BE2C (cell line): ENCODE data around the gene DGKH.

Experiments
- DNase-seq: peaks from one replicate; pipeline ENCODE4 v3.0.0-alpha.2; 2020
- H3K27me3 ChIP-seq: fragments of 250-450 bp; sonication (Bioruptor Pico); 2 replicates; pipeline ENCODE4 v1.5.1; 2020; ENCODE audit warnings: mild to moderate bottlenecking
- H3K36me3 ChIP-seq: fragments of 250-450 bp; sonication (Bioruptor Pico); 2 replicates; pipeline ENCODE4 v1.5.1; 2020; ENCODE audit warnings: mild to moderate bottlenecking
- H3K4me1 ChIP-seq: fragments of 250-450 bp; sonication (Bioruptor Pico); 2 replicates; pipeline ENCODE4 v1.5.1; 2020
- H3K4me3 ChIP-seq: 2 replicates; pipeline ENCODE4 v1.5.1; 2011; ENCODE audit warnings: low read depth, low read length
- H3K9me3 ChIP-seq: fragments of 250-450 bp; sonication (Bioruptor Pico); 2 replicates; pipeline ENCODE4 v1.5.1; 2020
- CTCF ChIP-seq: IDR thresholded peaks from 2 replicates; pipeline ENCODE4 v1.5.1; 2012; ENCODE audit warnings: mild to moderate bottlenecking, low read depth, low read length

DGKH gene

GRCh38 chr13:42164557-42165125 is 116.2 kb downstream of the DGKH start:
- no peaks in the 10 kb centered on the region for H3K36me3 ChIP-seq
- no peaks in the 10 kb centered on the region for H3K4me1 ChIP-seq
- H3K9me3 ChIP-seq: no peaks in the 10 kb centered on the region
- DNase-seq: no peak
- no peaks in the 10 kb centered on the region for H3K27me3 ChIP-seq
- no peak for TF ChIP-seq CTCF
- H3K4me3 ChIP-seq: no peak overlapping the region

GRCh38 chr13:42168496-42168895 is 120.0 kb downstream of the DGKH start:
- DNase-seq: no peak
- Histone ChIP-seq H3K27me3 (no peaks in the 10 kb centered on the region), H3K4me1 (no peaks in the 10 kb centered on the region), H3K36me3 (no peaks in the 10 kb centered on the region), H3K4me3 (no peak overlapping the region), H3K9me3 (no peaks in the 10 kb centered on the region)
- TF ChIP-seq CTCF: no peak

- Histone ChIP-seq H3K36me3 (no peaks in the 10 kb centered on the region), H3K4me3 (no peak overlapping the region), H3K4me1 (no peaks in the 10 kb centered on the region), H3K9me3 (no peaks in the 10 kb centered on the region), H3K27me3 (no peaks in the 10 kb centered on the region)
- DNase-seq: no peak
- no peak for TF ChIP-seq CTCF
Observed at GRCh38 chr13:42170029-42170428, 121.6 kb downstream of the DGKH start.

- TF ChIP-seq CTCF: no peak
- H3K27me3 ChIP-seq: no peaks in the 10 kb centered on the region
Observed at GRCh38 chr13:42173789-42174343, 125.4 kb downstream of the DGKH start.

GRCh38 chr13:42174344-42175162 is 126.1 kb downstream of the DGKH start:
- Histone ChIP-seq H3K9me3 (no peaks in the 10 kb centered on the region), H3K4me1 (no peaks in the 10 kb centered on the region), H3K36me3 (no peaks in the 10 kb centered on the region), H3K4me3 (no peak overlapping the region), H3K27me3 (no peaks in the 10 kb centered on the region)
- no peak for TF ChIP-seq CTCF
- DNase-seq: no peak

More at GRCh38 chr13:42173789-42174343, 125.4 kb downstream of the DGKH start:
- H3K9me3 ChIP-seq: no peaks in the 10 kb centered on the region
- H3K36me3 ChIP-seq: no peaks in the 10 kb centered on the region
- H3K4me1 ChIP-seq: no peaks in the 10 kb centered on the region
- no peak for DNase-seq
- no peak overlapping the region for H3K4me3 ChIP-seq

- no peak for TF ChIP-seq CTCF
- Histone ChIP-seq H3K27me3 (no peaks in the 10 kb centered on the region), H3K4me1 (no peaks in the 10 kb centered on the region), H3K9me3 (no peaks in the 10 kb centered on the region), H3K36me3 (no peaks in the 10 kb centered on the region), H3K4me3 (no peak overlapping the region)
- no peak for DNase-seq
Observed at GRCh38 chr13:42176294-42176693, 127.8 kb downstream of the DGKH start.
